ENCODE data around the gene KRT38.

Gene KRT38

GRCh38 chr17:41439375-41439774 is 1.4 kb downstream of the KRT38 start:
- Histone ChIP-seq H3K27ac (no peak overlapping the region), H3K4me2 (ENCODE audit: low read length) (no peak overlapping the region), H3K79me2 (no peaks in the 10 kb centered on the region)

GRCh38 chr17:41437769-41438168 is 3.0 kb downstream of the KRT38 start:
- no peak overlapping the region for H3K4me3 ChIP-seq (ENCODE audit: low read depth, low read length)
- no peak for TF ChIP-seq CTCF (IDR thresholded peaks at IDR 0.05)
- H3K9ac ChIP-seq, result no peak overlapping the region
- no peaks in the 10 kb centered on the region for H3K36me3 ChIP-seq (ENCODE audit: control insufficient read depth, insufficient read depth, low read length)
- H3K4me1 ChIP-seq, result no peaks in the 10 kb centered on the region
- no peaks in the 10 kb centered on the region for H3K9me3 ChIP-seq (ENCODE audit: control insufficient read depth, low read length)
- H3K27ac ChIP-seq, result no peak overlapping the region
- no peaks in the 10 kb centered on the region for H3K79me2 ChIP-seq
- H3K4me2 ChIP-seq (ENCODE audit: low read length), result no peak overlapping the region
- H2AFZ ChIP-seq, result no peak overlapping the region
- no peaks in the 10 kb centered on the region for H3K27me3 ChIP-seq (ENCODE audit: control insufficient read depth, insufficient read depth, low read length)

More at GRCh38 chr17:41439375-41439774, 1.4 kb downstream of the KRT38 start:
- no peak overlapping the region for H2AFZ ChIP-seq
- no peaks in the 10 kb centered on the region for H3K4me1 ChIP-seq
- H3K4me3 ChIP-seq (ENCODE audit: low read depth, low read length), result no peak overlapping the region
- no peak overlapping the region for H3K9ac ChIP-seq
- no peak for TF ChIP-seq CTCF (IDR thresholded peaks at IDR 0.05)
- H3K9me3 ChIP-seq (ENCODE audit: control insufficient read depth, low read length), result no peaks in the 10 kb centered on the region
- no peaks in the 10 kb centered on the region for H3K27me3 ChIP-seq (ENCODE audit: control insufficient read depth, insufficient read depth, low read length)
- no peaks in the 10 kb centered on the region for H3K36me3 ChIP-seq (ENCODE audit: control insufficient read depth, insufficient read depth, low read length)

GRCh38 chr17:41437254-41437653 is 3.5 kb downstream of the KRT38 start:
- no peak overlapping the region for H3K9ac ChIP-seq
- H3K79me2 ChIP-seq, result no peaks in the 10 kb centered on the region
- H3K4me1 ChIP-seq, result no peaks in the 10 kb centered on the region
- H3K27me3 ChIP-seq (ENCODE audit: control insufficient read depth, insufficient read depth, low read length), result no peaks in the 10 kb centered on the region
- no peak overlapping the region for H3K27ac ChIP-seq
- H3K4me2 ChIP-seq (ENCODE audit: low read length), result no peak overlapping the region
- H2AFZ ChIP-seq, result no peak overlapping the region
- no peaks in the 10 kb centered on the region for H3K9me3 ChIP-seq (ENCODE audit: control insufficient read depth, low read length)
- H3K4me3 ChIP-seq (ENCODE audit: low read depth, low read length), result no peak overlapping the region
- no peaks in the 10 kb centered on the region for H3K36me3 ChIP-seq (ENCODE audit: control insufficient read depth, insufficient read depth, low read length)
- no peak for TF ChIP-seq CTCF (IDR thresholded peaks at IDR 0.05)

- no peaks in the 10 kb centered on the region for H3K79me2 ChIP-seq
- H3K9me3 ChIP-seq (ENCODE audit: control insufficient read depth, low read length), result no peaks in the 10 kb centered on the region
- no peaks in the 10 kb centered on the region for H3K4me1 ChIP-seq
- no peak overlapping the region for H3K27ac ChIP-seq
- H3K36me3 ChIP-seq (ENCODE audit: control insufficient read depth, insufficient read depth, low read length), result no peaks in the 10 kb centered on the region
- no peak overlapping the region for H2AFZ ChIP-seq
- TF ChIP-seq CTCF (IDR thresholded peaks at IDR 0.05), result no peak
- no peak overlapping the region for H3K9ac ChIP-seq
- no peaks in the 10 kb centered on the region for H3K27me3 ChIP-seq (ENCODE audit: control insufficient read depth, insufficient read depth, low read length)
- H3K4me2 ChIP-seq (ENCODE audit: low read length), result no peak overlapping the region
- H3K4me3 ChIP-seq (ENCODE audit: low read depth, low read length), result no peak overlapping the region
These were observed 6.4 kb downstream of the KRT38 start for GRCh38 chr17:41434415-41434814.

- no peaks in the 10 kb centered on the region for H3K36me3 ChIP-seq (ENCODE audit: control insufficient read depth, insufficient read depth, low read length)
- H3K79me2 ChIP-seq, result no peaks in the 10 kb centered on the region
- no peak overlapping the region for H3K9ac ChIP-seq
- H3K27ac ChIP-seq, result no peak overlapping the region
- H2AFZ ChIP-seq, result no peak overlapping the region
- no peaks in the 10 kb centered on the region for H3K27me3 ChIP-seq (ENCODE audit: control insufficient read depth, insufficient read depth, low read length)
- no peak for TF ChIP-seq CTCF (IDR thresholded peaks at IDR 0.05)
- H3K9me3 ChIP-seq (ENCODE audit: control insufficient read depth, low read length), result no peaks in the 10 kb centered on the region
- no peaks in the 10 kb centered on the region for H3K4me1 ChIP-seq
- H3K4me3 ChIP-seq (ENCODE audit: low read depth, low read length), result no peak overlapping the region
- H3K4me2 ChIP-seq (ENCODE audit: low read length), result no peak overlapping the region
These were observed 6.8 kb downstream of the KRT38 start for GRCh38 chr17:41434005-41434404.
